ENCODE results near the gene GZMM. TPM values are rescaled to one million over a fixed set of nuclear protein-coding genes. Genes with fewer than 3 reads are reported as not detected.
A peak's percentile ranks its signal among the peaks of the same experiment; 100 is the strongest.

GZMM gene
- total RNA-seq, 1 experiment from 2014 or later, result 0.59 TPM

DNA sequence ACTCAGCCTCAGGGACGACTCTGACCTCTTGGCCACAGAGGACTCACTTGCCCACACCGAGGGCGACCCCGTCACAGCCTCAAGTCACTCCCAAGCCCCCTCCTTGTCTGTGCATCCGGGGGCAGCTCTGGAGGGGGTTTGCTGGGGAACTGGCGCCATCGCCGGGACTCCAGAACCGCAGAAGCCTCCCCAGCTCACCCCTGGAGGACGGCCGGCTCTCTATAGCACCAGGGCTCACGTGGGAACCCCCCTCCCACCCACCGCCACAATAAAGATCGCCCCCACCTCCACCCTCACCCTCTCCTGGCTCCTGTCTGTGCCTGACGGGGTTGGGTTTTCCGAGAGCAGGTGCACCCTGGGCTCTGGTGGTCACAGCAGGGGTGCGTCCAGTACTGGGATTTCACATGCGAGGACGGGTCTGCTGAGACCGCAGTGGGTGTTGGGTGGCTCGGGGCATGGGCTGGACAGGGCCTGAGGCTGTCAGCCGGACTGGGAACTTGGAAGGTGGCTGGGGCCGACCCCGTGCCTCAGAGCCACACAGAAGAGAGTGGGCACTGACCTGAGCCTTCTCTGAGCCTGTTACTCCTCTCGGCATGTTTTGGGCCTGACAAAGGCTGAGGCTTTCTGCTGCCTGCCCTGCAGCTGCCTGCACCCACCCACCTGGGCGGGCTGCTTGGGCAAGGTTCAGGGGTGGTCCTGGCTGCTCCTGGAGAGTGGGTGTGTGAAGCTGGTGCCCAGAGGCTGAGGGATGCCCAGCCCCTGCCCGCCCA lies 39.5 kb downstream of the GZMM start:
- Histone ChIP-seq H3K36me3 (ENCODE audit: control insufficient read depth in 1 of 2, insufficient read depth in 2 of 2, low read length in 2 of 2) (peaks cover 15 to 24% of the 10 kb centered on the region in 2 experiments), H3K79me2 (ENCODE audit: insufficient read depth, low read length) (peaks cover 26% of the 10 kb centered on the region), H4K20me1 (ENCODE audit: insufficient read depth) (no peaks in the 10 kb centered on the region), H3K9ac (ENCODE audit: low read length) (no peak overlapping the region), H3K4me3 (replicated peaks in 1 of 2; ENCODE audit: low read depth in 1 of 2, low read length in 2 of 2) (no peak overlapping the region), H3K27me3 (ENCODE audit: insufficient read depth, low read length) (no peaks in the 10 kb centered on the region), H3K9me3 (ENCODE audit: control insufficient read depth in 1 of 2, insufficient read depth in 1 of 2, low read depth in 1 of 2, low read length in 2 of 2) (no peaks in the 10 kb centered on the region), H3K9me2 (ENCODE audit: insufficient read depth) (no peaks in the 10 kb centered on the region), H3K27ac (ENCODE audit: low read depth, low read length) (peak overlapping the region; percentile 26; the same call in 1 of the 2 replicates), H3K4me1 (ENCODE audit: control insufficient read depth in 1 of 2, insufficient read depth in 2 of 2, low read length in 2 of 2) (peaks cover 5 to 12% of the 10 kb centered on the region in 2 experiments; a peak in 3 of 4 replicates), H3K4me2 (ENCODE audit: low read length) (no peak overlapping the region), H2AFZ (ENCODE audit: low read depth, low read length, poor library complexity, severe bottlenecking) (no peak overlapping the region)
- DNase-seq (ENCODE audit: low read depth, low spot score), result no peak
- ATAC-seq, result 0 out of 2 replicates have a peak, but pooled peaks have one; percentile 1
- no TSS peak for BruUV-seq (replicated peaks)
- ChIA-PET POLR2A (no interaction called here), CTCF (interaction anchor here (1.0 kb wide), 1 partner anchor 9 kb away, joined by 3 read pairs; no protein-coding TSS in a partner anchor), RAD21 (ENCODE audit: low non-redundant PET in 1 of 2, low total read pairs in 2 of 2, uncharacterized antibody in 2 of 2, unreplicated experiment in 2 of 2) (no interaction called here)
- TF ChIP-seq ZNF274 (IDR thresholded peaks at IDR 0.05; ENCODE audit: low read depth, low read length), result no peak
- TF ChIP-seq POLR2AphosphoS5 (IDR thresholded peaks at IDR 0.05; ENCODE audit: low read depth, low read length), result no peak
- no peak for TF ChIP-seq EGR1 (IDR thresholded peaks at IDR 0.05; ENCODE audit: low read depth)
- no peak for TF ChIP-seq ELF1 (IDR thresholded peaks at IDR 0.05; ENCODE audit: borderline replicate concordance, low read depth)
- TF ChIP-seq YY1 (IDR thresholded peaks at IDR 0.05; ENCODE audit: extremely low read depth, insufficient replicate concordance, low read depth, low read length), result no peak
- TF ChIP-seq, protein P1, sequence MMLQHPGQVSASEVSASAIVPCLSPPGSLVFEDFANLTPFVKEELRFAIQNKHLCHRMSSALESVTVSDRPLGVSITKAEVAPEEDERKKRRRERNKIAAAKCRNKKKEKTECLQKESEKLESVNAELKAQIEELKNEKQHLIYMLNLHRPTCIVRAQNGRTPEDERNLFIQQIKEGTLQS (IDR thresholded peaks at IDR 0.05), result no peak
- TF ChIP-seq SRF (IDR thresholded peaks at IDR 0.05; ENCODE audit: low read depth), result no peak
- TF ChIP-seq FOSL1 (IDR thresholded peaks at IDR 0.05; ENCODE audit: low read depth), result no peak
- TF ChIP-seq ZFX (IDR thresholded peaks at IDR 0.05), result no peak
- intact Hi-C loops (cut with micrococcal nuclease), result no loop called here

DNA sequence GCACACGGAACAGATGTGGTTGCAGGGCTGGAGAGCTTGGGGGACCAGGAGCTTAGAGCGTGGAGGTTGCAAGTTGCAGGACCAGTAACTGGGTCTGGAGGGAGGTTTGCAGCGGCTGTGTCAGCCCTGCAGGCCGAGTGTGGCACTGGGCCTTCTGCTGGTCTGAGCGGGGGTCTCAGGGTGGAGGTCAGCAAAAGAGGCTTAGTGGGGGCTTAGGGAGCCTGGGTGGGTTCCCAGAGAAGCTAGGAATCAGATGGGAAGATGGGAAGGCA lies 40.1 kb downstream of the GZMM start:
- no peak overlapping the region for H3K4me3 ChIP-seq (replicated peaks in 1 of 2; ENCODE audit: low read depth in 1 of 2, low read length in 2 of 2)
- no peak overlapping the region for H2AFZ ChIP-seq (ENCODE audit: low read depth, low read length, poor library complexity, severe bottlenecking)
- ChIA-PET RAD21 (ENCODE audit: low non-redundant PET in 1 of 2, low total read pairs in 2 of 2, uncharacterized antibody in 2 of 2, unreplicated experiment in 2 of 2) (no interaction called here), CTCF (interaction anchor here (0.7 to 1.2 kb wide), 5 partner anchors 10 to 148 kb away, joined by 3 to 4 read pairs (median 4); partner anchors contain the start of gene RNF126), POLR2A (no interaction called here)
- peaks cover 11 to 17% of the 10 kb centered on the region in 2 experiments for H3K4me1 ChIP-seq (ENCODE audit: control insufficient read depth in 1 of 2, insufficient read depth in 2 of 2, low read length in 2 of 2)
- H3K27ac ChIP-seq (ENCODE audit: low read depth, low read length), result peak overlapping the region; percentile 26; the same call in 1 of the 2 replicates
- H4K20me1 ChIP-seq (ENCODE audit: insufficient read depth), result no peaks in the 10 kb centered on the region
- H3K9me2 ChIP-seq (ENCODE audit: insufficient read depth), result no peaks in the 10 kb centered on the region
- H3K36me3 ChIP-seq (ENCODE audit: control insufficient read depth in 1 of 2, insufficient read depth in 2 of 2, low read length in 2 of 2), result peaks cover 14 to 23% of the 10 kb centered on the region in 2 experiments
- intact Hi-C loops (cut with micrococcal nuclease), result no loop called here
- no peak overlapping the region for H3K4me2 ChIP-seq (ENCODE audit: low read length)
- no peak overlapping the region for H3K9ac ChIP-seq (ENCODE audit: low read length)
- no peak for DNase-seq (ENCODE audit: low read depth, low spot score)
- no TSS peak for BruUV-seq (replicated peaks)
- H3K27me3 ChIP-seq (ENCODE audit: insufficient read depth, low read length), result no peaks in the 10 kb centered on the region
- H3K79me2 ChIP-seq (ENCODE audit: insufficient read depth, low read length), result peaks cover 21% of the 10 kb centered on the region
- H3K9me3 ChIP-seq (ENCODE audit: control insufficient read depth in 1 of 2, insufficient read depth in 1 of 2, low read depth in 1 of 2, low read length in 2 of 2), result no peaks in the 10 kb centered on the region
- peak; percentile 5; the same call in 1 of the 2 replicates for ATAC-seq
- TF ChIP-seq, protein P1 (IDR thresholded peaks at IDR 0.05), result no peak
- TF ChIP-seq SIN3A (IDR thresholded peaks at IDR 0.05; ENCODE audit: low read depth) (no peak), CBX3 (IDR thresholded peaks at IDR 0.05; ENCODE audit: low read depth) (no peak), EGR1 (IDR thresholded peaks at IDR 0.05; ENCODE audit: low read depth) (no peak), CEBPB (IDR thresholded peaks at IDR 0.05; ENCODE audit: low read depth) (no peak), SP1 (IDR thresholded peaks at IDR 0.05; ENCODE audit: low read depth) (no peak), EZH2 (IDR thresholded peaks at IDR 0.05) (no peak), YY1 (IDR thresholded peaks at IDR 0.05; ENCODE audit: extremely low read depth, insufficient replicate concordance, low read depth, low read length) (no peak), JUND (IDR thresholded peaks at IDR 0.05) (no peak), ZFX (IDR thresholded peaks at IDR 0.05) (no peak), ELF1 (IDR thresholded peaks at IDR 0.05; ENCODE audit: borderline replicate concordance, low read depth) (no peak), TCF7L2 (IDR thresholded peaks at IDR 0.05; ENCODE audit: borderline replicate concordance, extremely low read depth, insufficient read depth, insufficient read length) (no peak)
- TF ChIP-seq, protein P2, sequence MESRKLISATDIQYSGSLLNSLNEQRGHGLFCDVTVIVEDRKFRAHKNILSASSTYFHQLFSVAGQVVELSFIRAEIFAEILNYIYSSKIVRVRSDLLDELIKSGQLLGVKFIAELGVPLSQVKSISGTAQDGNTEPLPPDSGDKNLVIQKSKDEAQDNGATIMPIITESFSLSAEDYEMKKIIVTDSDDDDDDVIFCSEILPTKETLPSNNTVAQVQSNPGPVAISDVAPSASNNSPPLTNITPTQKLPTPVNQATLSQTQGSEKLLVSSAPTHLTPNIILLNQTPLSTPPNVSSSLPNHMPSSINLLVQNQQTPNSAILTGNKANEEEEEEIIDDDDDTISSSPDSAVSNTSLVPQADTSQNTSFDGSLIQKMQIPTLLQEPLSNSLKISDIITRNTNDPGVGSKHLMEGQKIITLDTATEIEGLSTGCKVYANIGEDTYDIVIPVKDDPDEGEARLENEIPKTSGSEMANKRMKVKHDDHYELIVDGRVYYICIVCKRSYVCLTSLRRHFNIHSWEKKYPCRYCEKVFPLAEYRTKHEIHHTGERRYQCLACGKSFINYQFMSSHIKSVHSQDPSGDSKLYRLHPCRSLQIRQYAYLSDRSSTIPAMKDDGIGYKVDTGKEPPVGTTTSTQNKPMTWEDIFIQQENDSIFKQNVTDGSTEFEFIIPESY (IDR thresholded peaks at IDR 0.05; ENCODE audit: extremely low read depth, insufficient replicate concordance, low read length), result no peak
- TF ChIP-seq, protein P3, sequence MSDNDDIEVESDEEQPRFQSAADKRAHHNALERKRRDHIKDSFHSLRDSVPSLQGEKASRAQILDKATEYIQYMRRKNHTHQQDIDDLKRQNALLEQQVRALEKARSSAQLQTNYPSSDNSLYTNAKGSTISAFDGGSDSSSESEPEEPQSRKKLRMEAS (IDR thresholded peaks at IDR 0.05), result no peak

All from HCT116 (cell line).